Sigmoid colon (tissue), 4 donors: Measurements from ENCODE around the gene KNDC1.

Experiments
- CTCF ChIP-seq, 4 experiments: fragments of 450-650 bp in 3 of 4; fragments of 200-600 bp in 1 of 4; IDR thresholded peaks; one replicate each; pipeline ENCODE4 v1.5.1; 2016 to 2019; ENCODE audit warnings: antibody characterized with exemption in 4 of 4, mild to moderate bottlenecking in 3 of 4, moderate library complexity in 2 of 4
- EP300 ChIP-seq, 4 donors: sonication (generic); formaldehyde crosslinking; IDR thresholded peaks; one replicate each; pipeline ENCODE4 v1.6.1; 2017; ENCODE audit warnings: antibody characterized with exemption in 4 of 4
- POLR2A ChIP-seq, 2 donors: fragments of 450-650 bp; IDR thresholded peaks; one replicate each; pipeline ENCODE4 v1.6.1; 2016; ENCODE audit warnings: antibody characterized with exemption in 2 of 2, mild to moderate bottlenecking in 2 of 2, moderate library complexity in 2 of 2
- POLR2AphosphoS5 ChIP-seq, 4 donors: sonication (generic); formaldehyde crosslinking; IDR thresholded peaks; one replicate each; pipeline ENCODE4 v1.6.1; 2017; ENCODE audit warnings: antibody characterized with exemption in 4 of 4

GRCh38 chr10:133182190-133182589, 22.2 kb downstream of the KNDC1 start:
- TF ChIP-seq CTCF (IDR thresholded peaks at IDR 0.05), result no peak
- TF ChIP-seq POLR2AphosphoS5 (IDR thresholded peaks at IDR 0.05), result no peak
- no peak for TF ChIP-seq POLR2A (IDR thresholded peaks at IDR 0.05)
- no peak for TF ChIP-seq EP300 (IDR thresholded peaks at IDR 0.05)
